HCT116 (cell line): ENCODE data around the gene ANGEL1.

Experiments
- CTCF ChIP-seq, 3 experiments: fragments of 200-600 bp in 1 of 3; sonication (generic) in 1 of 3; IDR thresholded peaks in 2 of 3; conservative IDR thresholded peaks in 1 of 3; 2 replicates each; pipeline ENCODE4 v1.5.1; 2012 to 2017; ENCODE audit warnings: low read depth in 2 of 3, low read length in 2 of 3, antibody characterized with exemption in 1 of 3, borderline replicate concordance in 1 of 3, control low read depth in 1 of 3, mild to moderate bottlenecking in 1 of 3, mixed read lengths in 1 of 3, mixed run types in 1 of 3, moderate library complexity in 1 of 3; ENCODE audit not compliant: insufficient read depth in 1 of 3
- TF ChIP-seq, protein P1 (sequence below): IDR thresholded peaks from 2 replicates; pipeline ENCODE4 v1.6.1; 2011; ENCODE audit warnings: mild to moderate bottlenecking, low read length, moderate library complexity; ENCODE audit not compliant: insufficient replicate concordance; ENCODE audit errors: extremely low read depth
- TF ChIP-seq, protein P2 (sequence below): IDR thresholded peaks from 2 replicates; pipeline ENCODE4 v1.6.1; 2012

- TF ChIP-seq, protein P1, sequence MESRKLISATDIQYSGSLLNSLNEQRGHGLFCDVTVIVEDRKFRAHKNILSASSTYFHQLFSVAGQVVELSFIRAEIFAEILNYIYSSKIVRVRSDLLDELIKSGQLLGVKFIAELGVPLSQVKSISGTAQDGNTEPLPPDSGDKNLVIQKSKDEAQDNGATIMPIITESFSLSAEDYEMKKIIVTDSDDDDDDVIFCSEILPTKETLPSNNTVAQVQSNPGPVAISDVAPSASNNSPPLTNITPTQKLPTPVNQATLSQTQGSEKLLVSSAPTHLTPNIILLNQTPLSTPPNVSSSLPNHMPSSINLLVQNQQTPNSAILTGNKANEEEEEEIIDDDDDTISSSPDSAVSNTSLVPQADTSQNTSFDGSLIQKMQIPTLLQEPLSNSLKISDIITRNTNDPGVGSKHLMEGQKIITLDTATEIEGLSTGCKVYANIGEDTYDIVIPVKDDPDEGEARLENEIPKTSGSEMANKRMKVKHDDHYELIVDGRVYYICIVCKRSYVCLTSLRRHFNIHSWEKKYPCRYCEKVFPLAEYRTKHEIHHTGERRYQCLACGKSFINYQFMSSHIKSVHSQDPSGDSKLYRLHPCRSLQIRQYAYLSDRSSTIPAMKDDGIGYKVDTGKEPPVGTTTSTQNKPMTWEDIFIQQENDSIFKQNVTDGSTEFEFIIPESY = no peak
- no peak for TF ChIP-seq CTCF (IDR thresholded peaks at IDR 0.05 in 2 of 3, conservative IDR thresholded peaks at IDR 0.05 in 1 of 3; ENCODE audit: borderline replicate concordance in 1 of 3, insufficient read depth in 1 of 3, low read depth in 2 of 3, low read length in 2 of 3)
- TF ChIP-seq, protein P2, sequence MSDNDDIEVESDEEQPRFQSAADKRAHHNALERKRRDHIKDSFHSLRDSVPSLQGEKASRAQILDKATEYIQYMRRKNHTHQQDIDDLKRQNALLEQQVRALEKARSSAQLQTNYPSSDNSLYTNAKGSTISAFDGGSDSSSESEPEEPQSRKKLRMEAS = no peak
Observed at GRCh38 chr14:76756371-76756750, 56.3 kb downstream of the ANGEL1 start.
